Measurements from ENCODE around the gene SS18.

SS18 gene

DNA sequence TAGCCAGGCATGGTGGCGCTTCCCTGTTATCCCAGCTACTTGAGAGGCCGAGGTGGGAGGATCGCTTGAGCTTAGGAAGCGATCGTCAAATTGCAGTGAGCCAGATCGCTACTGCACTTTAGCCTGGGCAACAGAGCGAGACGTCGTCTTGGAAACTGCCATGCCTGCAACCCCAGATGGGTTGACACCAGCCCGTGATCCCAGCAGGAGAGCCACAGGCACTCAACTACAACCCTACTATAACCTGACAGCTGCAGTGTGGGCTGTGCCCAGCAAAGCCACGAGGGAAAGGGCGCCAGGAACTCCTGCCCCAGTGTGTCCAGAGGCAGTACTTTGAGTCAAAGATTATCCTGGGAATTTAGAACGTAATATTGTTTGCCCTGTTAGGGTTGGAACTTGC lies 85.6 kb downstream of the SS18 start:
- Mint-ChIP-seq H3K36me3 (ENCODE audit: low read depth) (peaks cover 4% of the 10 kb centered on the region), H3K9me3 (peaks cover 16% of the 10 kb centered on the region), H3K4me1 (no peaks in the 10 kb centered on the region), H3K27ac (no peak overlapping the region), H3K4me3 (no peak overlapping the region), H3K27me3 (ENCODE audit: low read depth, poor library complexity) (no peaks in the 10 kb centered on the region)
- TF ChIP-seq, protein P1, sequence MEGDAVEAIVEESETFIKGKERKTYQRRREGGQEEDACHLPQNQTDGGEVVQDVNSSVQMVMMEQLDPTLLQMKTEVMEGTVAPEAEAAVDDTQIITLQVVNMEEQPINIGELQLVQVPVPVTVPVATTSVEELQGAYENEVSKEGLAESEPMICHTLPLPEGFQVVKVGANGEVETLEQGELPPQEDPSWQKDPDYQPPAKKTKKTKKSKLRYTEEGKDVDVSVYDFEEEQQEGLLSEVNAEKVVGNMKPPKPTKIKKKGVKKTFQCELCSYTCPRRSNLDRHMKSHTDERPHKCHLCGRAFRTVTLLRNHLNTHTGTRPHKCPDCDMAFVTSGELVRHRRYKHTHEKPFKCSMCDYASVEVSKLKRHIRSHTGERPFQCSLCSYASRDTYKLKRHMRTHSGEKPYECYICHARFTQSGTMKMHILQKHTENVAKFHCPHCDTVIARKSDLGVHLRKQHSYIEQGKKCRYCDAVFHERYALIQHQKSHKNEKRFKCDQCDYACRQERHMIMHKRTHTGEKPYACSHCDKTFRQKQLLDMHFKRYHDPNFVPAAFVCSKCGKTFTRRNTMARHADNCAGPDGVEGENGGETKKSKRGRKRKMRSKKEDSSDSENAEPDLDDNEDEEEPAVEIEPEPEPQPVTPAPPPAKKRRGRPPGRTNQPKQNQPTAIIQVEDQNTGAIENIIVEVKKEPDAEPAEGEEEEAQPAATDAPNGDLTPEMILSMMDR (IDR thresholded peaks at IDR 0.05) = no peak
- DNase-seq = no peak

DNA sequence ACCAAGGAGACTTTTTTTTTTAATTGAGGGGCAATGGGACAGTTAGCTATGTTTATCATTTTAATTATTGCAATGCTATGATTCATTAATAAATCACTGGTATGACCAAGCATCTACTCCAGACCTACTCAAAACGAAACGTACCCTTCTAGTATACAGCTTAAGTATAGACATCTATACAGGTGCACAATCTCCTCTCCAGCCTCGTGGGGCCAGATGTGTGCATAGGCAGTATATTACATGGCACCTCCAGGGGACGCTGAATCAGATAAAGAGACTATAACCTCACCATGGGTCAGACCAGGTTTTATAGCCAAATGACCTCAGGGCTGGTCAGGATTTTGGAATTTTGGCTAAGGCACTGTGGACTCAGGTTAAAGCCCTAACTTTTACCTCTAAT lies 86.6 kb downstream of the SS18 start:
- TF ChIP-seq, protein P1 (IDR thresholded peaks at IDR 0.05) = no peak
- peaks cover 24% of the 10 kb centered on the region for H3K9me3 Mint-ChIP-seq
- no peak overlapping the region for H3K4me3 Mint-ChIP-seq
- no peaks in the 10 kb centered on the region for H3K27me3 Mint-ChIP-seq (ENCODE audit: low read depth, poor library complexity)
- H3K36me3 Mint-ChIP-seq (ENCODE audit: low read depth) = no peaks in the 10 kb centered on the region
- no peak overlapping the region for H3K27ac Mint-ChIP-seq
- no peak for DNase-seq
- no peaks in the 10 kb centered on the region for H3K4me1 Mint-ChIP-seq

DNA sequence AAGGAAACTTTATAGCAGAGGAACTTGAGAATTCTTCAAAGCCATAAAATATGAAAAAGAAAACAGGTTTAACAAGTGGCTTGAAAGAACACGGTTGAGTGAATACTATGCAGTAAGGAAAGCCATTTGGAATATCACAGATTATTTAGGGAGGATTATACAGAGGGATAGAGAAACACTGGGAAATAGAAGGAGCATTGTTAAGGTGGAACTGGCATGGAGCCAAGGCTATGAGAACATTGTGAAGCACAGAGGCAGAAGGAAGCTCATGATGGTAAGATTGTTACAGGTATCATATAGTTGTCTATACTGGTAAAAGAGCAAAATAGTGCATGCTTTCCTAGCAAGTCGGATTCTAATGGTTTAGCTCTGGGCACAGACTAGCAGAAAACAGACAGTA lies 87.1 kb downstream of the SS18 start:
- Mint-ChIP-seq H3K4me1 (no peaks in the 10 kb centered on the region), H3K36me3 (ENCODE audit: low read depth) (no peaks in the 10 kb centered on the region), H3K27me3 (ENCODE audit: low read depth, poor library complexity) (no peaks in the 10 kb centered on the region), H3K27ac (no peak overlapping the region), H3K4me3 (no peak overlapping the region), H3K9me3 (peaks cover 27% of the 10 kb centered on the region)
- TF ChIP-seq, protein P1 (IDR thresholded peaks at IDR 0.05) = no peak
- DNase-seq = no peak

DNA sequence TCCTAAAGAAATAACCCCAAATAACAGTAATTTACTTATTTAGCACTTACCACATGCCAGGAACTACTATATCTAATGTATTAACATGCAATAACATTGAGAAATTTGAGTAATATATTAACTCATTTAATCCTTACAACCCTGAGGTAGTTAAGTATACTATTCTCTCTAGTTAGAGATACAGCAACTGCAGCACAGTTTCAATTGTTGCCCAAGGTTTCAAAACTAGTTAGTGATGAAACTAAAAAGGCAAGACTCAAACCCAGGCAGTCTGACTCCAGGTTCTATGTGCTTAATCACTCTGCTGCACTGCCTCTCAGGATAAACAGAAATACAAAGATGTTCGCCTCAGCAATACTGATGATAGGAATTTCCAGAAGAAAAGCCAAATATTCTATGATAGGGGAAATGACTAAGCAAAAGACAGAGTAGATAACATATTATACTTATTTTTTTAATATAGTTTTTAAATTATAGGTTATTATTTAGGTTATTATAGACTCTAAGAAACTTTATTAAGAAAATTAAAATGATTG lies 88.0 kb downstream of the SS18 start:
- H3K4me3 Mint-ChIP-seq = no peak overlapping the region
- no peak overlapping the region for H3K27ac Mint-ChIP-seq
- no peaks in the 10 kb centered on the region for H3K27me3 Mint-ChIP-seq (ENCODE audit: low read depth, poor library complexity)
- no peaks in the 10 kb centered on the region for H3K36me3 Mint-ChIP-seq (ENCODE audit: low read depth)
- H3K9me3 Mint-ChIP-seq = peaks cover 27% of the 10 kb centered on the region
- H3K4me1 Mint-ChIP-seq = no peaks in the 10 kb centered on the region
- TF ChIP-seq, protein P1 (IDR thresholded peaks at IDR 0.05) = no peak
- DNase-seq = no peak

DNA sequence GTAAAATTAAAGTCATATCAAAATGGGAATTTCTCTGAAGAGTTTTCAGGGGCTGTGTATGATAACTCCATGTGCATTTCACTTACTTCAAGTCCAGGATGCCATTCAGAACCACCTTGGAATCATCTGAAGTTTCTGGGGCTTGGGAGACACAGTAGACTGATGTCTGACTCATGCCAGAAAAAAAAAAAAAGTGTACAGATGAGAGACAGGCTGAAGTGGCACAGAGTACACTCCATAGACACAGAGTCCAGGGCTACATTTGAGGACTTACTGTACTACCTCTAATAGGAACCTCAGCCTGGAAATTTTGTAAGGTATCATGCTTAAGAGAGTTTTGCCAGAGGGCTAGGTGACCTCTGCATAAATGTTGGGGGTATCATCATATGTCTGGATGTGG lies 92.0 kb downstream of the SS18 start:
- DNase-seq = no peak
- H3K36me3 Mint-ChIP-seq (ENCODE audit: low read depth) = no peaks in the 10 kb centered on the region
- no peak overlapping the region for H3K27ac Mint-ChIP-seq
- no peaks in the 10 kb centered on the region for H3K4me1 Mint-ChIP-seq
- H3K4me3 Mint-ChIP-seq = no peak overlapping the region
- H3K27me3 Mint-ChIP-seq (ENCODE audit: low read depth, poor library complexity) = no peaks in the 10 kb centered on the region
- TF ChIP-seq, protein P1 (IDR thresholded peaks at IDR 0.05) = no peak
- peaks cover 12% of the 10 kb centered on the region for H3K9me3 Mint-ChIP-seq

DNA sequence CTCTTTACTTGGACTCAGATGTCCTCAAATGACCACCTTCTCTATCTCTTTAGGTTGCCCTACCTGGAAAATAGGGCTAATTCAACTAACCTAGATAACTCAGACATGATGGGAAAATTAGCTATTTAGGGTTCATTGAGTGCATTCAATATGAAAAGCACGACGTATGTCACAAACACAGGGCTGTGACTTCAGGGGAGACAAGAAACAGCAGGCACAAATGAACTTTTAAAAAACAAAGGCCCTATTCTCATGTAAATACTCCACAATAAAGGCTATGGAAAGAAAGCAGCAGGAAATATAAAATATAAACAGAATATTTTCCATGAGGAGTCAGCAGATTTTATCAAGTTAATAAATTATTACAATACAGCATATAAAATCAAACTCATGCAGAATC lies 97.8 kb downstream of the SS18 start:
- no peaks in the 10 kb centered on the region for H3K9me3 Mint-ChIP-seq
- H3K4me3 Mint-ChIP-seq = no peak overlapping the region
- TF ChIP-seq, protein P1 (IDR thresholded peaks at IDR 0.05) = no peak
- no peak for DNase-seq
- peaks cover 6% of the 10 kb centered on the region for H3K4me1 Mint-ChIP-seq
- H3K36me3 Mint-ChIP-seq (ENCODE audit: low read depth) = no peaks in the 10 kb centered on the region
- H3K27ac Mint-ChIP-seq = no peak overlapping the region
- H3K27me3 Mint-ChIP-seq (ENCODE audit: low read depth, poor library complexity) = peaks cover 2% of the 10 kb centered on the region

Data from nephron progenitor cell (in vitro differentiated cells).